ENCODE data around the gene PML. TPM values are rescaled to one million over a fixed set of nuclear protein-coding genes. Genes with fewer than 3 reads are reported as not detected.

Gene PML
- total and polyA plus RNA-seq, 9 of the 15 experiments (the other 6 are each of a cell fraction or from before 2014, with no cell fraction given), result 5.0 to 50.7 (median 10.1) TPM

DNA sequence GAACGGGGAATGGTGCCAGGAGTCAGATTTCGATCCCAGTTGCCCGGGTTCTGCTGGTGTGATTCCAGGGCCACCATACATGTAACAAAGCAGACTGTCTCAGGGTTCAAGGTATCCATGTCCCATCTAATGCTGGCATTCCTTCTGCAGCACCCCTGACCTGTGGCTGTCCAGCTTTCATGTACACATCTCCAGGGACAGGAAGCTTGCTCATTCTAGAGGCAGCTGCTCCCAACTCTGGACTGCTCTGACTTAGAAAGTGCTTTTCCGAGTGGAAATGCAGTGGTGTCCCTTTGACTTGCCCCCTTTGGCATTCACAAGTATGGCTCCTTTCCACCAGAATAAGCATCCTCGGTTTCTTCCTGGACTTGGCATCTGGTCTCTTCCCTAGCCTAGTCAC is 30.9 kb downstream of the PML start:
- Histone ChIP-seq H3K4me3 (no peak overlapping the region), H3K9me1 (ENCODE audit: control insufficient read depth, insufficient read depth, low read length) (no peaks in the 10 kb centered on the region), H3K27ac (ENCODE audit: extremely low read depth, low read depth, low read length) (no peak overlapping the region), H3K27me3 (ENCODE audit: control insufficient read depth in 2 of 2, insufficient read depth in 2 of 2, low read length in 2 of 2) (no peaks in the 10 kb centered on the region), H3K79me2 (ENCODE audit: control insufficient read depth, insufficient read depth, low read length) (no peaks in the 10 kb centered on the region; the same call in 2 of the 3 replicates), H3K4me1 (replicated peaks in 1 of 2; ENCODE audit: control insufficient read depth in 2 of 2, insufficient read depth in 2 of 2, low read length in 2 of 2) (no peaks in the 10 kb centered on the region), H3K9ac (ENCODE audit: insufficient read depth in 1 of 2, low read depth in 2 of 2, low read length in 2 of 2) (no peak overlapping the region; a peak in 1 of 4 replicates), H2AFZ (ENCODE audit: low read depth, low read length) (no peak overlapping the region), H3K9me3 (replicated peaks; ENCODE audit: control insufficient read depth, insufficient read depth, low read depth, low read length) (no peaks in the 10 kb centered on the region), H3K4me2 (ENCODE audit: insufficient read depth, low read length) (no peak overlapping the region), H4K20me1 (replicated peaks; ENCODE audit: control insufficient read depth, insufficient read depth, low read length) (no peaks in the 10 kb centered on the region; the same call in 1 of the 2 replicates), H3K36me3 (ENCODE audit: control insufficient read depth, insufficient read depth, low read length) (peaks cover 65% of the 10 kb centered on the region)
- BruUV-seq (replicated peaks), result TSS peak; percentile 16
- DNase-seq (ENCODE audit: extremely low read depth in 1 of 4, low spot score in 3 of 4), result no peak
- ChIA-PET CTCF (ENCODE audit: low intra/inter-chr PET ratio) (no interaction called here), POLR2A (no interaction called here)
- FAIRE-seq, result no peak
- ATAC-seq, result no peak
- TF ChIP-seq ZBTB5 (IDR thresholded peaks at IDR 0.05) (no peak), NFRKB (IDR thresholded peaks at IDR 0.05; ENCODE audit: low read depth) (no peak), SETDB1 (IDR thresholded peaks at IDR 0.05; ENCODE audit: low read length) (no peak), SMARCC2 (IDR thresholded peaks at IDR 0.05; ENCODE audit: low read depth) (no peak), SRF (CRISPR knock-in tag; IDR thresholded peaks at IDR 0.05) (no peak), MYBL2 (IDR thresholded peaks at IDR 0.05; ENCODE audit: low read depth) (no peak), MYBL2 (CRISPR knock-in tag; IDR thresholded peaks at IDR 0.05; ENCODE audit: borderline replicate concordance) (no peak), ZNF263 (CRISPR knock-in tag; IDR thresholded peaks at IDR 0.05; ENCODE audit: borderline replicate concordance) (no peak)
- TF ChIP-seq, protein P1, sequence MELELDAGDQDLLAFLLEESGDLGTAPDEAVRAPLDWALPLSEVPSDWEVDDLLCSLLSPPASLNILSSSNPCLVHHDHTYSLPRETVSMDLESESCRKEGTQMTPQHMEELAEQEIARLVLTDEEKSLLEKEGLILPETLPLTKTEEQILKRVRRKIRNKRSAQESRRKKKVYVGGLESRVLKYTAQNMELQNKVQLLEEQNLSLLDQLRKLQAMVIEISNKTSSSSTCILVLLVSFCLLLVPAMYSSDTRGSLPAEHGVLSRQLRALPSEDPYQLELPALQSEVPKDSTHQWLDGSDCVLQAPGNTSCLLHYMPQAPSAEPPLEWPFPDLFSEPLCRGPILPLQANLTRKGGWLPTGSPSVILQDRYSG (tag; conservative IDR thresholded peaks at IDR 0.05; ENCODE audit: low read depth), result no peak
- TF ChIP-seq, protein P2, sequence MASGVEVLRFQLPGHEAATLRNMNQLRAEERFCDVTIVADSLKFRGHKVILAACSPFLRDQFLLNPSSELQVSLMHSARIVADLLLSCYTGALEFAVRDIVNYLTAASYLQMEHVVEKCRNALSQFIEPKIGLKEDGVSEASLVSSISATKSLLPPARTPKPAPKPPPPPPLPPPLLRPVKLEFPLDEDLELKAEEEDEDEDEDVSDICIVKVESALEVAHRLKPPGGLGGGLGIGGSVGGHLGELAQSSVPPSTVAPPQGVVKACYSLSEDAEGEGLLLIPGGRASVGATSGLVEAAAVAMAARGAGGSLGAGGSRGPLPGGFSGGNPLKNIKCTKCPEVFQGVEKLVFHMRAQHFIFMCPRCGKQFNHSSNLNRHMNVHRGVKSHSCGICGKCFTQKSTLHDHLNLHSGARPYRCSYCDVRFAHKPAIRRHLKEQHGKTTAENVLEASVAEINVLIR (CRISPR knock-in tag; IDR thresholded peaks at IDR 0.05), result no peak
- intact Hi-C loops (cut with micrococcal nuclease) (no loop called here), in situ Hi-C loops (cut with MboI) (no loop called here)
- WGBS (ENCODE audit: insufficient coverage, low coverage, missing lambda C conversion rate), result 78% methylated on average over 5 of the region's 5 CpGs

All from K562 (cell line).